ENCODE results near the gene NUCB1.
A peak's percentile ranks its signal among the peaks of the same experiment; 100 is the strongest.

Gene NUCB1

DNA sequence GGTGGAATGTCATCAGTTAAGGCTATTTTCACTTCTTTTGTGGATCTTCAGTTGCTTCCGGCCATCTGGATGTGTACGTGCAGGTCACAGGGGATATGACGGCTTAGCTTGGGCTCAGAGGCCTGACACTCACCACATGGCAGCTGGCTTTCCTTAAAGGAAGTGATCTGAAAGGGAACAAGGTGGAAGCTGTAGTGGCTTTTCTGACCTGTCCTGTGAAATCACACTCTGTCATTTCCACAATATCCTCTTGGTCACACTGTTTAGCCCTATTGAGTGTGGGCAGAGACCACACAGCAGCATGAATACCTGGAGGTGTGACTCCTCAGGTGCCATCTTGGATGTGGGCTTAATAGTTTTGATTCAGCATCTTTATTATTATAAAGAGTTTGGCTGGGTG is 50.0 kb downstream of the NUCB1 start:
- H3K27ac ChIP-seq, result no peak overlapping the region
- H3K4me1 ChIP-seq (ENCODE audit: low read depth, poor library complexity, severe bottlenecking), result peaks cover 6% of the 10 kb centered on the region
- no peaks in the 10 kb centered on the region for H3K27me3 ChIP-seq (ENCODE audit: insufficient read depth, low read depth)
- peaks cover 3% of the 10 kb centered on the region; the same call in 1 of the 2 replicates for H3K79me2 ChIP-seq (ENCODE audit: insufficient read depth, low read depth)
- TF ChIP-seq, protein P1, sequence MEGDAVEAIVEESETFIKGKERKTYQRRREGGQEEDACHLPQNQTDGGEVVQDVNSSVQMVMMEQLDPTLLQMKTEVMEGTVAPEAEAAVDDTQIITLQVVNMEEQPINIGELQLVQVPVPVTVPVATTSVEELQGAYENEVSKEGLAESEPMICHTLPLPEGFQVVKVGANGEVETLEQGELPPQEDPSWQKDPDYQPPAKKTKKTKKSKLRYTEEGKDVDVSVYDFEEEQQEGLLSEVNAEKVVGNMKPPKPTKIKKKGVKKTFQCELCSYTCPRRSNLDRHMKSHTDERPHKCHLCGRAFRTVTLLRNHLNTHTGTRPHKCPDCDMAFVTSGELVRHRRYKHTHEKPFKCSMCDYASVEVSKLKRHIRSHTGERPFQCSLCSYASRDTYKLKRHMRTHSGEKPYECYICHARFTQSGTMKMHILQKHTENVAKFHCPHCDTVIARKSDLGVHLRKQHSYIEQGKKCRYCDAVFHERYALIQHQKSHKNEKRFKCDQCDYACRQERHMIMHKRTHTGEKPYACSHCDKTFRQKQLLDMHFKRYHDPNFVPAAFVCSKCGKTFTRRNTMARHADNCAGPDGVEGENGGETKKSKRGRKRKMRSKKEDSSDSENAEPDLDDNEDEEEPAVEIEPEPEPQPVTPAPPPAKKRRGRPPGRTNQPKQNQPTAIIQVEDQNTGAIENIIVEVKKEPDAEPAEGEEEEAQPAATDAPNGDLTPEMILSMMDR (conservative IDR thresholded peaks at IDR 0.05; ENCODE audit: low read depth, low read length), result no peak
- no peak overlapping the region for H3K4me3 ChIP-seq (IDR thresholded peaks at IDR 0.05; ENCODE audit: insufficient read depth, low read depth, low read length)
- no peaks in the 10 kb centered on the region for H3K36me3 ChIP-seq (ENCODE audit: insufficient read depth)
- no peak overlapping the region for H3K4me2 ChIP-seq
- no peaks in the 10 kb centered on the region for H4K20me1 ChIP-seq (ENCODE audit: insufficient read depth)
- H3K9ac ChIP-seq, result no peak overlapping the region
- no peak overlapping the region for H2AFZ ChIP-seq (ENCODE audit: low read depth)

DNA sequence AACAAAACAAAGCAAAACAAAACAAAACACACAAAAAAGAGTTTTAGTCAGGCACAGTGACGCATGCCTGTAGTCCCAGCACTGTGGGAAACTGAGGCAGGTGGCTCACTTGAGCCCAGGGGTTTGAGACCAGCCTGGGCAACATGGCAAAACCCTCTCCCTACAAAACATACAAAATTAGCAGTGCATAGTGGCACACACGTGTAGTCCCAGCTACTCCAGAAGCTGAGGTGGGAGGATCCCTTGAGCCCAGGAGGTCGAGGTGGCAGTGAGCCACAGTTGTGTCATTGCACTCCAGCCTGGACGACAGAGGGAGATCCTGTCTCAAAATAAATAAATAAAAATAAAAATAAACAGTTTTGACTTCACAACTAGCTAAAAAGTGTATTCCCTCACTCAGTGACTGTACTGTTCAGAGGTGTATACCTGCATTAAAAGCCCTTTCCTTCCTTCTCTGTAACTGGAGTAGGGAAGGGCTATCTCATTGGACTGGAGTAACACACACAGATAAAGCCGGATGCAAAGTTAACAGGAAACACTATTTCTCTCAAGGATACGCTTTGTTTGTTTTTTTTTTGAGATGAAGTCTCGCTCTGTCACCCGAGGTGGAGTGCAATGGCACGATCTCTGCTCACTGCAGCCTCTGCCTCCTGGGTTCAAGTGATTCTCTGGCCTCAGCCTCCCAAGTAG is 50.9 kb downstream of the NUCB1 start:
- Histone ChIP-seq H2AFZ (ENCODE audit: low read depth) (no peak overlapping the region), H3K4me2 (no peak overlapping the region)

DNA sequence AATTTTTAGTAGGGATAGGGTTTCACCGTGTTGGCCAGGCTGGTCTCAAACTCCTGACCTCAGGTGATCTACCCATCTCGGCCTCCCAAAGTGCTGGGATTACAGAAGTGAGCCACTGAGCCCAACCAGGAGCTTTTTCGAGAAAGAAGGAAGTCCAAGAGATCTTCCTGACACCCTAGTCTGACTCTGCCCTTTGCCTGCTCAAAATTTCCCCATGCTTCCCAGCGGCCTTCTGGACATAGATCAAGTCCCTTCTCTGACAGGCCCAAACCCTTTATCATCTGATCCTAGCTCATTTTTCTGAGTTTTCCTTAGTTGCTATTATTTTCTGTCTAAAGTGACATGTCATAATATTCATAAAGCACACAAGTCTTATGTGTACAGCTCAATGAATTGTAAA is 53.0 kb downstream of the NUCB1 start:
- H3K79me2 ChIP-seq (ENCODE audit: insufficient read depth, low read depth), result peaks cover 10% of the 10 kb centered on the region; the same call in 1 of the 2 replicates
- TF ChIP-seq, protein P1 (conservative IDR thresholded peaks at IDR 0.05; ENCODE audit: low read depth, low read length), result no peak
- H3K27ac ChIP-seq, result no peak overlapping the region
- no peak overlapping the region for H2AFZ ChIP-seq (ENCODE audit: low read depth)
- H3K9ac ChIP-seq, result no peak overlapping the region
- H3K4me2 ChIP-seq, result no peak overlapping the region
- no peaks in the 10 kb centered on the region for H3K36me3 ChIP-seq (ENCODE audit: insufficient read depth)
- peaks cover 11% of the 10 kb centered on the region for H3K4me1 ChIP-seq (ENCODE audit: low read depth, poor library complexity, severe bottlenecking)
- no peak overlapping the region for H3K4me3 ChIP-seq (IDR thresholded peaks at IDR 0.05; ENCODE audit: insufficient read depth, low read depth, low read length)
- H3K27me3 ChIP-seq (ENCODE audit: insufficient read depth, low read depth), result no peaks in the 10 kb centered on the region
- H4K20me1 ChIP-seq (ENCODE audit: insufficient read depth), result no peaks in the 10 kb centered on the region

More for the DNA sequence above, 50.9 kb downstream of the NUCB1 start:
- H3K27ac ChIP-seq, result no peak overlapping the region
- H3K4me3 ChIP-seq (IDR thresholded peaks at IDR 0.05; ENCODE audit: insufficient read depth, low read depth, low read length), result no peak overlapping the region
- no peaks in the 10 kb centered on the region for H4K20me1 ChIP-seq (ENCODE audit: insufficient read depth)
- TF ChIP-seq, protein P1 (conservative IDR thresholded peaks at IDR 0.05; ENCODE audit: low read depth, low read length), result no peak
- H3K4me1 ChIP-seq (ENCODE audit: low read depth, poor library complexity, severe bottlenecking), result peaks cover 11% of the 10 kb centered on the region
- H3K79me2 ChIP-seq (ENCODE audit: insufficient read depth, low read depth), result peaks cover 10% of the 10 kb centered on the region; the same call in 1 of the 2 replicates
- no peaks in the 10 kb centered on the region for H3K36me3 ChIP-seq (ENCODE audit: insufficient read depth)
- no peak overlapping the region for H3K9ac ChIP-seq
- H3K27me3 ChIP-seq (ENCODE audit: insufficient read depth, low read depth), result no peaks in the 10 kb centered on the region

DNA sequence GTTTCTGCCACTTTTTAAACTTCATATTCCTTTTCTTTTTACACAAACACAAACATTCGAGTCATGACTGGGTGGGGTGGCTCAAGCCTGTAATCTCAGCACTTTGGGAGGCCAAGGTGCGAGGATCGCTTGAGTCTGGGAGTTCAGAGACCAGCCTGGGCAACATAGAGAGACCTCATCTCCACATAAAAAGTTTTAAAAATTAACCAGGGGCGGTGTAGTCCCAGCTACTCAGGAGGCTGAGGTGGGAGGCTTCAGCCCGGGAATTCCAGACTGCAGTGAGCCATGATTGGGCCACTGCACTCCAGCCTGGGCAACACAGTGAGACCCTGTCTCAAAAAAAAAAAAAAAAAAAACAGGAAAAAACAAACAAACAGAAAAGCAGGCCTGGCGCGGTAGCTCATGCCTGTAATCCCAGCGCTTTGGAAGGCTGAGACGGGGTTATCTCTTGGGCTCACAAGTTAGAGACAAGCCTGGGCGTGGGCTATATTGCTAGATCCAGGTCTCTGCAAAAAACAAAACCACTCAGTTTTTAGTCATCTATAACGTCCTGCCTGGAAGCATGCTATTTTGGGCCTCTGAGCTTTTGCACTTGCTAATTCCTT is 54.0 kb downstream of the NUCB1 start:
- Histone ChIP-seq H3K79me2 (ENCODE audit: insufficient read depth, low read depth) (peaks cover 10% of the 10 kb centered on the region; the same call in 1 of the 2 replicates), H3K4me2 (peak overlapping the region; percentile 47), H3K4me1 (ENCODE audit: low read depth, poor library complexity, severe bottlenecking) (peaks cover 11% of the 10 kb centered on the region), H3K36me3 (ENCODE audit: insufficient read depth) (no peaks in the 10 kb centered on the region), H3K4me3 (IDR thresholded peaks at IDR 0.05; ENCODE audit: insufficient read depth, low read depth, low read length) (no peak overlapping the region), H3K9ac (peak overlapping the region; percentile 79; the same call in 1 of the 2 replicates), H2AFZ (ENCODE audit: low read depth) (peak overlapping the region; percentile 91), H3K27ac (no peak overlapping the region; the same call in 1 of the 2 replicates), H3K27me3 (ENCODE audit: insufficient read depth, low read depth) (no peaks in the 10 kb centered on the region), H4K20me1 (ENCODE audit: insufficient read depth) (no peaks in the 10 kb centered on the region)
- TF ChIP-seq, protein P1 (conservative IDR thresholded peaks at IDR 0.05; ENCODE audit: low read depth, low read length), result no peak
